ENCODE measurements around the gene NMUR1. TPM values are rescaled to one million over a fixed set of nuclear protein-coding genes. Genes with fewer than 3 reads are reported as not detected.
"Not testable (repeated sequence)": the region's sequence is repeated elsewhere in the genome, so short reads cannot be mapped to it uniquely, and the experiment has no call there.

NMUR1 gene
- total RNA-seq, 4 donors from 2014 or later, result 0.32 to 2.2 (median 0.55) TPM; not detected in 1

- intact Hi-C loops (cut with DNase I; ENCODE audit: low total_unique reads) (no loop called here), in situ Hi-C loops (cut with MboI; ENCODE audit: low pct_ligation_motif_present in 1 of 4, low pct_unique_long_range_greater_than_20kb in 1 of 4, low sequenced_read_pairs in 3 of 4) (no loop called here)
- TF ChIP-seq CTCF (IDR thresholded peaks at IDR 0.05) (no peak), EP300 (IDR thresholded peaks at IDR 0.05; ENCODE audit: low read depth) (no peak), POLR2AphosphoS5 (IDR thresholded peaks at IDR 0.05) (no peak), POLR2A (IDR thresholded peaks at IDR 0.05) (no peak)
- H3K27ac ChIP-seq, result no peak overlapping the region
- no peaks in the 10 kb centered on the region for H3K36me3 ChIP-seq
- H3K27me3 ChIP-seq, result no peaks in the 10 kb centered on the region
- H3K9me3 ChIP-seq, result no peaks in the 10 kb centered on the region
- no peak overlapping the region for H3K4me3 ChIP-seq
- no peak for DNase-seq
- 94% methylated on average over 8 of the region's 10 CpGs; no CpG with 5 or more reads in 1 of the 2 donors for WGBS, 2 donors (ENCODE audit: low coverage in 1 of 2)
- no peaks in the 10 kb centered on the region for H3K4me1 ChIP-seq
Observed at GRCh38 chr2:231575612-231576256, 45.5 kb upstream of the NMUR1 start.

- H3K27me3 ChIP-seq, result no peaks in the 10 kb centered on the region
- WGBS, 2 donors (ENCODE audit: low coverage in 1 of 2), result 76% methylated on average over 15 of the region's 15 CpGs; no CpG with 5 or more reads in 1 of the 2 donors
- intact Hi-C loops (cut with DNase I; ENCODE audit: low total_unique reads), result no loop called here
- no peaks in the 10 kb centered on the region for H3K4me1 ChIP-seq
- H3K27ac ChIP-seq, result no peak overlapping the region
- in situ Hi-C loops (cut with MboI; ENCODE audit: low pct_ligation_motif_present in 1 of 4, low pct_unique_long_range_greater_than_20kb in 1 of 4, low sequenced_read_pairs in 3 of 4), result no loop called here
- TF ChIP-seq POLR2AphosphoS5 (IDR thresholded peaks at IDR 0.05), result no peak
- no peak for TF ChIP-seq POLR2A (IDR thresholded peaks at IDR 0.05)
- no peak for TF ChIP-seq CTCF (IDR thresholded peaks at IDR 0.05)
- no peak for TF ChIP-seq EP300 (IDR thresholded peaks at IDR 0.05; ENCODE audit: low read depth)
- no peak for DNase-seq
- H3K36me3 ChIP-seq, result no peaks in the 10 kb centered on the region
- no peaks in the 10 kb centered on the region for H3K9me3 ChIP-seq
- H3K4me3 ChIP-seq, result no peak overlapping the region
Observed at GRCh38 chr2:231573698-231574421, 43.6 kb upstream of the NMUR1 start.

- no peaks in the 10 kb centered on the region for H3K9me3 ChIP-seq
- H3K36me3 ChIP-seq, result no peaks in the 10 kb centered on the region
- in situ Hi-C loops (cut with MboI; ENCODE audit: low pct_ligation_motif_present in 1 of 4, low pct_unique_long_range_greater_than_20kb in 1 of 4, low sequenced_read_pairs in 3 of 4) (no loop called here), intact Hi-C loops (cut with DNase I; ENCODE audit: low total_unique reads) (no loop called here)
- 93% methylated on average over 4 of the region's 4 CpGs; no CpG with 5 or more reads in 1 of the 2 donors for WGBS, 2 donors (ENCODE audit: low coverage in 1 of 2)
- H3K27me3 ChIP-seq, result no peaks in the 10 kb centered on the region
- TF ChIP-seq POLR2A (IDR thresholded peaks at IDR 0.05), result no peak
- TF ChIP-seq POLR2AphosphoS5 (IDR thresholded peaks at IDR 0.05), result no peak
- TF ChIP-seq CTCF (IDR thresholded peaks at IDR 0.05), result no peak
- TF ChIP-seq EP300 (IDR thresholded peaks at IDR 0.05; ENCODE audit: low read depth), result no peak
- H3K27ac ChIP-seq, result no peak overlapping the region
- no peak overlapping the region for H3K4me3 ChIP-seq
- DNase-seq, result no peak
- H3K4me1 ChIP-seq, result no peaks in the 10 kb centered on the region
Observed at GRCh38 chr2:231573096-231573495, 42.9 kb upstream of the NMUR1 start.

- Histone ChIP-seq H3K27ac (no peak overlapping the region), H3K4me3 (no peak overlapping the region), H3K4me1 (no peaks in the 10 kb centered on the region), H3K36me3 (no peaks in the 10 kb centered on the region), H3K27me3 (no peaks in the 10 kb centered on the region), H3K9me3 (no peaks in the 10 kb centered on the region)
- intact Hi-C loops (cut with DNase I; ENCODE audit: low total_unique reads), result no loop called here
- no peak for TF ChIP-seq EP300 (IDR thresholded peaks at IDR 0.05; ENCODE audit: low read depth)
- TF ChIP-seq POLR2AphosphoS5 (IDR thresholded peaks at IDR 0.05), result no peak
- no peak for TF ChIP-seq POLR2A (IDR thresholded peaks at IDR 0.05)
- no peak for TF ChIP-seq CTCF (IDR thresholded peaks at IDR 0.05)
- WGBS, 2 donors (ENCODE audit: low coverage in 1 of 2), result 79 to 94% methylated on average over 3 to 4 of the region's 4 CpGs
- DNase-seq, result no peak
- in situ Hi-C loops (cut with MboI; ENCODE audit: low pct_ligation_motif_present in 1 of 4, low pct_unique_long_range_greater_than_20kb in 1 of 4, low sequenced_read_pairs in 3 of 4), result no loop called here
Observed at GRCh38 chr2:231571661-231572191, 41.5 kb upstream of the NMUR1 start.

GRCh38 chr2:231570915-231571314 lies 40.7 kb upstream of the NMUR1 start:
- H3K27me3 ChIP-seq; in situ Hi-C loops (cut with MboI; ENCODE audit: low pct_ligation_motif_present in 1 of 4, low pct_unique_long_range_greater_than_20kb in 1 of 4, low sequenced_read_pairs in 3 of 4); H3K27ac ChIP-seq; H3K4me3 ChIP-seq; intact Hi-C loops (cut with DNase I; ENCODE audit: low total_unique reads); DNase-seq; H3K36me3 ChIP-seq; H3K4me1 ChIP-seq; H3K9me3 ChIP-seq: not testable (repeated sequence)
- 71 to 81% methylated on average over 1 to 5 of the region's 5 CpGs for WGBS, 2 donors (ENCODE audit: low coverage in 1 of 2)
